ENCODE data around the gene RXRB. TPM values are rescaled to one million over a fixed set of nuclear protein-coding genes. Genes with fewer than 3 reads are reported as not detected.

Gene RXRB
- polyA plus RNA-seq, 1 donor = 45.5 TPM

- H3K9me3 ChIP-seq (ENCODE audit: control insufficient read depth, low read depth, low read length) = no peaks in the 10 kb centered on the region
Measured at GRCh38 chr6:33212857-33213165, 12.3 kb upstream of the RXRB start.

GRCh38 chr6:33211666-33212422 is 11.4 kb upstream of the RXRB start:
- WGBS (ENCODE audit: insufficient coverage, low lambda C conversion rate) = 90% methylated on average over 2 of the region's 18 CpGs
- peaks cover 26% of the 10 kb centered on the region for H3K36me3 ChIP-seq (ENCODE audit: control insufficient read depth, insufficient read depth, low read length)
- peaks cover 2% of the 10 kb centered on the region for H3K9me3 ChIP-seq (ENCODE audit: control insufficient read depth, low read depth, low read length)
- H3K4me1 ChIP-seq (ENCODE audit: control insufficient read depth, insufficient read depth, low read length) = peaks cover 17% of the 10 kb centered on the region
- no peak overlapping the region for H3K27ac ChIP-seq (ENCODE audit: low read length)
- H3K27me3 ChIP-seq (ENCODE audit: control insufficient read depth, insufficient read depth, low read length) = peaks cover 34% of the 10 kb centered on the region
- no peak overlapping the region for H3K4me3 ChIP-seq (ENCODE audit: low read length)
- DNase-seq = no peak

More at GRCh38 chr6:33212857-33213165, 12.3 kb upstream of the RXRB start:
- no CpG with 5 or more reads among the region's 6 CpGs for WGBS (ENCODE audit: insufficient coverage, low lambda C conversion rate)
- peaks cover 34% of the 10 kb centered on the region for H3K27me3 ChIP-seq (ENCODE audit: control insufficient read depth, insufficient read depth, low read length)
- peaks cover 9% of the 10 kb centered on the region for H3K4me1 ChIP-seq (ENCODE audit: control insufficient read depth, insufficient read depth, low read length)
- peak overlapping the region; percentile 46 for H3K4me3 ChIP-seq (ENCODE audit: low read length)
- H3K36me3 ChIP-seq (ENCODE audit: control insufficient read depth, insufficient read depth, low read length) = peaks cover 26% of the 10 kb centered on the region
- DNase-seq = no peak
- H3K27ac ChIP-seq (ENCODE audit: low read length) = no peak overlapping the region

- Histone ChIP-seq H3K27ac (ENCODE audit: low read length) (no peak overlapping the region), H3K4me3 (ENCODE audit: low read length) (no peak overlapping the region), H3K36me3 (ENCODE audit: control insufficient read depth, insufficient read depth, low read length) (peaks cover 26% of the 10 kb centered on the region), H3K27me3 (ENCODE audit: control insufficient read depth, insufficient read depth, low read length) (peaks cover 34% of the 10 kb centered on the region), H3K9me3 (ENCODE audit: control insufficient read depth, low read depth, low read length) (peaks cover 2% of the 10 kb centered on the region), H3K4me1 (ENCODE audit: control insufficient read depth, insufficient read depth, low read length) (peaks cover 22% of the 10 kb centered on the region)
- DNase-seq = no peak
- WGBS (ENCODE audit: insufficient coverage, low lambda C conversion rate) = no CpG with 5 or more reads among the region's 17 CpGs
Measured at GRCh38 chr6:33211136-33211535, 10.7 kb upstream of the RXRB start.

GRCh38 chr6:33209856-33210255 is 9.4 kb upstream of the RXRB start:
- peaks cover 26% of the 10 kb centered on the region for H3K36me3 ChIP-seq (ENCODE audit: control insufficient read depth, insufficient read depth, low read length)
- H3K4me3 ChIP-seq (ENCODE audit: low read length) = no peak overlapping the region
- peaks cover 26% of the 10 kb centered on the region for H3K27me3 ChIP-seq (ENCODE audit: control insufficient read depth, insufficient read depth, low read length)
- peaks cover 2% of the 10 kb centered on the region for H3K9me3 ChIP-seq (ENCODE audit: control insufficient read depth, low read depth, low read length)
- H3K4me1 ChIP-seq (ENCODE audit: control insufficient read depth, insufficient read depth, low read length) = peaks cover 29% of the 10 kb centered on the region
- WGBS (ENCODE audit: insufficient coverage, low lambda C conversion rate) = no CpG with 5 or more reads among the region's 10 CpGs
- H3K27ac ChIP-seq (ENCODE audit: low read length) = no peak overlapping the region
- no peak for DNase-seq

GRCh38 chr6:33208091-33208967 is 7.9 kb upstream of the RXRB start, which contains the start of gene RING1:
TSS of gene RING1 (plus strand) at chr6:33208500. CDS start at chr6:33208823, 323 bp downstream.
- Histone ChIP-seq H3K27me3 (ENCODE audit: control insufficient read depth, insufficient read depth, low read length) (peaks cover 11% of the 10 kb centered on the region), H3K27ac (ENCODE audit: low read length) (peak within 1 kb of the TSS; percentile 94), H3K9me3 (ENCODE audit: control insufficient read depth, low read depth, low read length) (peaks cover 2% of the 10 kb centered on the region), H3K36me3 (ENCODE audit: control insufficient read depth, insufficient read depth, low read length) (peaks cover 34% of the 10 kb centered on the region), H3K4me1 (ENCODE audit: control insufficient read depth, insufficient read depth, low read length) (peaks cover 35% of the 10 kb centered on the region), H3K4me3 (ENCODE audit: low read length) (peak within 1 kb of the TSS; percentile 98)
- peak; percentile 81 to 86 for DNase-seq
- 17% methylated on average over 1 of the region's 86 CpGs for WGBS (ENCODE audit: insufficient coverage, low lambda C conversion rate)

GRCh38 chr6:33207552-33208090 is 7.2 kb upstream of the RXRB start:
- H3K36me3 ChIP-seq (ENCODE audit: control insufficient read depth, insufficient read depth, low read length) = peaks cover 41% of the 10 kb centered on the region
- DNase-seq = peak in 1 of 2 donors; percentile 73
- peak overlapping the region; percentile 94 for H3K27ac ChIP-seq (ENCODE audit: low read length)
- no CpG with 5 or more reads among the region's 29 CpGs for WGBS (ENCODE audit: insufficient coverage, low lambda C conversion rate)
- H3K4me1 ChIP-seq (ENCODE audit: control insufficient read depth, insufficient read depth, low read length) = peaks cover 28% of the 10 kb centered on the region
- peak overlapping the region; percentile 98 for H3K4me3 ChIP-seq (ENCODE audit: low read length)
- peaks cover 4% of the 10 kb centered on the region for H3K27me3 ChIP-seq (ENCODE audit: control insufficient read depth, insufficient read depth, low read length)
- H3K9me3 ChIP-seq (ENCODE audit: control insufficient read depth, low read depth, low read length) = peaks cover 2% of the 10 kb centered on the region

- peaks cover 44% of the 10 kb centered on the region for H3K36me3 ChIP-seq (ENCODE audit: control insufficient read depth, insufficient read depth, low read length)
- H3K9me3 ChIP-seq (ENCODE audit: control insufficient read depth, low read depth, low read length) = peaks cover 2% of the 10 kb centered on the region
- peak overlapping the region; percentile 98 for H3K4me3 ChIP-seq (ENCODE audit: low read length)
- no peaks in the 10 kb centered on the region for H3K27me3 ChIP-seq (ENCODE audit: control insufficient read depth, insufficient read depth, low read length)
- H3K4me1 ChIP-seq (ENCODE audit: control insufficient read depth, insufficient read depth, low read length) = peaks cover 33% of the 10 kb centered on the region
- no peak overlapping the region for H3K27ac ChIP-seq (ENCODE audit: low read length)
- WGBS (ENCODE audit: insufficient coverage, low lambda C conversion rate) = no CpG with 5 or more reads among the region's 20 CpGs
- peak in 1 of 2 donors; percentile 40 for DNase-seq
Measured at GRCh38 chr6:33206864-33207551, 6.5 kb upstream of the RXRB start.

- Histone ChIP-seq H3K36me3 (ENCODE audit: control insufficient read depth, insufficient read depth, low read length) (peaks cover 42% of the 10 kb centered on the region), H3K4me1 (ENCODE audit: control insufficient read depth, insufficient read depth, low read length) (peaks cover 41% of the 10 kb centered on the region), H3K4me3 (ENCODE audit: low read length) (no peak overlapping the region), H3K27ac (ENCODE audit: low read length) (no peak overlapping the region), H3K9me3 (ENCODE audit: control insufficient read depth, low read depth, low read length) (peaks cover 2% of the 10 kb centered on the region), H3K27me3 (ENCODE audit: control insufficient read depth, insufficient read depth, low read length) (no peaks in the 10 kb centered on the region)
- peak in 1 of 2 donors; percentile 37 for DNase-seq
- no CpG with 5 or more reads among the region's 3 CpGs for WGBS (ENCODE audit: insufficient coverage, low lambda C conversion rate)
Measured at GRCh38 chr6:33206027-33206863, 5.8 kb upstream of the RXRB start.

GRCh38 chr6:33205191-33206026 is 4.9 kb upstream of the RXRB start:
- Histone ChIP-seq H3K27me3 (ENCODE audit: control insufficient read depth, insufficient read depth, low read length) (no peaks in the 10 kb centered on the region), H3K9me3 (ENCODE audit: control insufficient read depth, low read depth, low read length) (peaks cover 2% of the 10 kb centered on the region), H3K4me3 (ENCODE audit: low read length) (peak overlapping the region; percentile 89), H3K36me3 (ENCODE audit: control insufficient read depth, insufficient read depth, low read length) (peaks cover 36% of the 10 kb centered on the region), H3K27ac (ENCODE audit: low read length) (peak overlapping the region; percentile 66), H3K4me1 (ENCODE audit: control insufficient read depth, insufficient read depth, low read length) (peaks cover 41% of the 10 kb centered on the region)
- WGBS (ENCODE audit: insufficient coverage, low lambda C conversion rate) = no CpG with 5 or more reads among the region's 17 CpGs
- DNase-seq = peak in 1 of 2 donors; percentile 37
